RWPE1 (cell line): ENCODE measurements around the gene SLC5A11.

Experiments
- CTCF ChIA-PET: fragments of 350-600 bp; sonication (Branson Sonifier 250); formaldehyde crosslinking; extraction: SDS; loops from one replicate; lab custom pipeline; 2021; lab: Yijun Ruan, JAX
- POLR2A ChIA-PET: fragments of 400-600 bp; formaldehyde crosslinking; extraction: SDS; loops from one replicate; lab custom pipeline; 2020; ENCODE audit warnings: antibody characterized with exemption; ENCODE audit not compliant: low non-redundant PET; lab: Yijun Ruan, JAX
- DNase-seq: peaks from one replicate; pipeline ENCODE4 v3.0.0; 2012; ENCODE audit warnings: low spot score
- H3K27ac ChIP-seq: fragments of 450-650 bp; 2 replicates; pipeline ENCODE4 v1.5.1; 2017
- TF ChIP-seq, protein P1 (sequence below): fragments of 450-650 bp; conservative IDR thresholded peaks from 2 replicates; pipeline ENCODE4 v1.5.1; 2017; ENCODE audit warnings: low read depth, mild to moderate bottlenecking

Gene SLC5A11

DNA sequence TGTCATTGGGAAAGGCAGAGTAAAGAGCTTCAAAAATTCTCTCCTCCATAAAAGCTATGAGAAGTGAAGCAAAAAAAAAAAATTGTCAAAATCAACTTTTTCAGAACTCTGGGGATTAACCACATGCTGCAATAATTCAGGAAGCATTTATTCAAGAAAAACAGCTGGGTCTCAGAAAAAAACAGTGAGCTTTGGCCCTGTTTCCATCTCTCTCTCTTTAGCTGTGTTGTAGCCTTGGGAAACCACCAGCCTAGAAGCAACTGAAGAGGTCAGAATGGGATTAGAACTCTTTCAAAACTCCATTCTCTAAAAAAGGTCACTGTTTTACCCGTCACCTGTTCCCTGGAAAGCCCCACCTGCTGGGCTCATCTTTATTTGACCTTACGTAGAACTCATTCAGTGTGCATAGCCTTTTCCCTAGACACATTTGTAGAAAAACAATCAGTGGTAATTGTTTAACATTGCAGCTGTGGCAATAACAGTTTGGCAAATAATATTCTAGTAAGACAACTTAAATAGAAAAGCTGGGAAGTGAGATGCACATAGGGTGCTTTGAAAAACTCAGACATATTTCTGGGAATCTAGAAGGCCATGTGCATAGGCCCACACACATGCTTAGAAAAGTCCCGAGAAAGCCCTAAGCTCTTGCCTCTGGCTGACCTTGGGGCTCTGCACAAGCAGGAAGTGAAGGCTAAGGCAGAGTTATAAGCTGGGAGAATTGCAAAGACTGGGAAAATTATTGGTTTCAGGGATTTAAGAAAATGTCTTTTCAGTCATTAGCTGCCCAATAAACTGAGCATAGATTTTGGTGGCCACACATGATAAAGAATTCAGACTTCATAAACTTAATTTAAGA lies 18.0 kb downstream of the SLC5A11 start:
- no peak overlapping the region for H3K27ac ChIP-seq
- TF ChIP-seq, protein P1, sequence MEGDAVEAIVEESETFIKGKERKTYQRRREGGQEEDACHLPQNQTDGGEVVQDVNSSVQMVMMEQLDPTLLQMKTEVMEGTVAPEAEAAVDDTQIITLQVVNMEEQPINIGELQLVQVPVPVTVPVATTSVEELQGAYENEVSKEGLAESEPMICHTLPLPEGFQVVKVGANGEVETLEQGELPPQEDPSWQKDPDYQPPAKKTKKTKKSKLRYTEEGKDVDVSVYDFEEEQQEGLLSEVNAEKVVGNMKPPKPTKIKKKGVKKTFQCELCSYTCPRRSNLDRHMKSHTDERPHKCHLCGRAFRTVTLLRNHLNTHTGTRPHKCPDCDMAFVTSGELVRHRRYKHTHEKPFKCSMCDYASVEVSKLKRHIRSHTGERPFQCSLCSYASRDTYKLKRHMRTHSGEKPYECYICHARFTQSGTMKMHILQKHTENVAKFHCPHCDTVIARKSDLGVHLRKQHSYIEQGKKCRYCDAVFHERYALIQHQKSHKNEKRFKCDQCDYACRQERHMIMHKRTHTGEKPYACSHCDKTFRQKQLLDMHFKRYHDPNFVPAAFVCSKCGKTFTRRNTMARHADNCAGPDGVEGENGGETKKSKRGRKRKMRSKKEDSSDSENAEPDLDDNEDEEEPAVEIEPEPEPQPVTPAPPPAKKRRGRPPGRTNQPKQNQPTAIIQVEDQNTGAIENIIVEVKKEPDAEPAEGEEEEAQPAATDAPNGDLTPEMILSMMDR, result no peak
- no peak for DNase-seq
- ChIA-PET CTCF (no interaction called here), POLR2A (no interaction called here)

DNA sequence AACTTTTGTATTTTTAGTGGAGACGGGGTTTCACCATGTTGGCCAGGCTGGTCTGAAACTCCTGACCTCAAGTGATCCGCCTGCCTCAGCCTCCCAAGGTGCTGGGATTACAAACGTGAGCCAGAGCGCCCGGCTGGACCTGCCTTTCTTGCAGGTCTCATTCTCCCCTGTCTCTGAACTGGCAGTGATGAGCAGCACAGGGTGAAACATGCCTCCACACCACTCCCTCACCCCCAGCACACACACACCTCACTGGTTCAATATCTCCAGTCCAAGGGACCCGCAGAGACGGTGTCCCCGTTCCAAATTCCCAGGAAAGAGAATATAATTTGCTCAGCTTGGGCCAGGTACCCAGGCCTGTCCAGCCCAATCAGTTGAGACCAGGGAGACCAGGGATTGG lies 23.3 kb downstream of the SLC5A11 start:
- H3K27ac ChIP-seq, result no peak overlapping the region
- TF ChIP-seq, protein P1, result no peak
- CTCF ChIA-PET, result no interaction called here
- POLR2A ChIA-PET, result no interaction called here
- no peak for DNase-seq

DNA sequence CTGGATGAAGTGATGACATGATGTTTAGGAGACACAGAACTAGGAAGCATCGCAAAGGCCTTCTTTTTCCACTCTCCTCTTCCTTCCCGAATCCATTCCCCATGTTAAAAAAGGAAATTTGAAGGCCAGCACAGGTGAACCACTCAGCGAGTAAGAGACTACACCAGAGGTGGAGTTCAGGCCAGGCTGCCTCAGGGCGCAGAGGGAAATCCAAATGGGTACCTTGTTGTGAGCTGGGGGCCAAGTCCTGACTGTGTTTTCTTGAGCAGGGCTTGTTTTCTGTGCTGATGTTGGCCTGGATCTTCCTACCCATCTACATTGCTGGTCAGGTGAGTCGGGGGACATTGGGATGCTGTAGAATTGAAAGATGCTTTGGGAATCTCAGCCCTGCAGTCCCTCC lies 26.1 kb downstream of the SLC5A11 start:
- H3K27ac ChIP-seq, result no peak overlapping the region
- POLR2A ChIA-PET, result no interaction called here
- TF ChIP-seq, protein P1, result no peak
- DNase-seq, result no peak
- CTCF ChIA-PET, result interaction anchor here (0.8 kb wide), 1 partner anchor 35 kb away, joined by 4 read pairs; no protein-coding TSS in a partner anchor

DNA sequence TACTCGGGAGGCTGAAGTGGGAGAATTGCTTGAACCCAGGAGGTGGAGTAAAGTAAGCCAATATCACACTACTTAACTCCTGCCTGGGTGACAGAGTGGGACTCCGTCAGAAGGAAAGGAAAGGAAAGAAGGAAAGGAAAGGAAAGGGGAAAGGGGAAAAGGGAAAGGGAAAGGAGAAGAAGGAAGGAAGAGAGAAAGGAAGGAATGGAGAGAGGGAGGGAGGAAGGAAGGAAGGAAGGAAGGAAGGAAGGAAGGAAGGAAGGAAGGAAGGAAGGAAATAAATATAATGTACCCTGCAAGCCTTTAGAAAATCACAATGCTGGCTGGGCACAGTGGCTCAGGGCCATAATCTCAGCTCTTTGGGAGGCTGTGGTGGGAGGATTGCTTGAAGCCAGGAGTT lies 27.3 kb downstream of the SLC5A11 start:
- POLR2A ChIA-PET, result no interaction called here
- H3K27ac ChIP-seq, result no peak overlapping the region
- CTCF ChIA-PET, result no interaction called here
- DNase-seq, result no peak
- TF ChIP-seq, protein P1, result no peak

DNA sequence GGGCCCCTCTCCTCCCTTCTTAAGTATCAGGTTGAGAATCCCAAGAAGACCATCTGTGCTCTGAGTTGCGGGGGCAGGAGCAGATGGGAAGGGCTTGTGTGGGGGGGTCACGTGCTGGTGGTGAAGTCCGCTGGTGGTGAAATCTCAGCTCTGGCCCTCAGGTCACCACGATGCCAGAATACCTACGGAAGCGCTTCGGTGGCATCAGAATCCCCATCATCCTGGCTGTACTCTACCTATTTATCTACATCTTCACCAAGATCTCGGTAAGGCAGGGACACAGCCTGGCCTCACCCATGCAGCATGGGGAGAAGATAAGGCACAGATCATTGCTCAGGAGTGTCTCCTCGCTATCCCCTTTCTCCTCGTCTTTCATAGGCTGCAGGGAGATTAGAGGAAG lies 29.7 kb downstream of the SLC5A11 start:
- ChIA-PET POLR2A (no interaction called here), CTCF (no interaction called here)
- no peak for DNase-seq
- H3K27ac ChIP-seq, result no peak overlapping the region
- TF ChIP-seq, protein P1, result no peak

DNA sequence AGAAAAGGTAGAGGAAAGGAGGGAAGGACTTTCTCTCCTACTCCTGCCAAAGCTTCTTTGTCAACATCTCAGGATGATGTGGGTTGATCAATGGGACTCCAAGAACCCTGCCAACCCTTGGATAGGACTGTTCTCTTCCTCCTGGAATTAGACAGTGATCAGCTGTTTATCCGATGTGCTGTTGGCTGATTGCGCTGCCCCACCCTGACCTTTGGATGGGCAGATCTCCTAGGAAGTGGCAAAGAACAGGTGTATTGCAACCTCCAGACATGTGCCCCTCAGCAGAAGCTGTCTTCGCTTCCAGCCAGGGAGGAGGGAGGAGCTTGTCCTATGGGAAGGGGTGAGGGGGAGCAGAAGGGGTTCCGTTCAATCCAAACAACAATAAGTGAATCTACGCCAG lies 30.5 kb downstream of the SLC5A11 start:
- ChIA-PET POLR2A (no interaction called here), CTCF (no interaction called here)
- no peak overlapping the region for H3K27ac ChIP-seq
- TF ChIP-seq, protein P1, result no peak
- DNase-seq, result no peak
